ENCODE measurements around the gene NPC1L1.

- TF ChIP-seq CTCF (IDR thresholded peaks at IDR 0.05; ENCODE audit: poor library complexity, severe bottlenecking), result no peak
- no peak for TF ChIP-seq EZH2 (IDR thresholded peaks at IDR 0.05; ENCODE audit: borderline replicate concordance, insufficient read depth, low read length, poor library complexity, severe bottlenecking)
- no peak for TF ChIP-seq SMC3 (conservative IDR thresholded peaks at IDR 0.05; ENCODE audit: poor library complexity)
- TF ChIP-seq POLR2AphosphoS5 (IDR thresholded peaks at IDR 0.05), result no peak
Measured at GRCh38 chr7:44538093-44538797, 2.9 kb downstream of the NPC1L1 start.

Data from neural cell (in vitro differentiated cells).